K562 (cell line): ENCODE data around the gene MARS1. TPM values are rescaled to one million over a fixed set of nuclear protein-coding genes. Genes with fewer than 3 reads are reported as not detected.

Experiments
- CHD7 ChIP-seq: fragments of 200-600 bp; sonication (generic); IDR thresholded peaks from one replicate; pipeline ENCODE4 v1.6.1; 2012; ENCODE audit warnings: mild to moderate bottlenecking, low read depth, low read length, inconsistent platforms
- CXXC5 ChIP-seq: fragments of 250-450 bp; sonication (Bioruptor Pico); IDR thresholded peaks from 2 replicates; pipeline ENCODE4 v1.8.0; 2022; ENCODE audit warnings: inconsistent platforms, mild to moderate bottlenecking, moderate library complexity
- HMG20A ChIP-seq: fragments of 450-650 bp; formaldehyde crosslinking; conservative IDR thresholded peaks from 2 replicates; pipeline ENCODE4 v1.4.0; 2020; ENCODE audit warnings: mild to moderate bottlenecking, mixed read lengths
- MED1 ChIP-seq: sonication (generic); formaldehyde crosslinking; IDR thresholded peaks from 2 replicates; pipeline ENCODE4 v1.8.1; 2023; ENCODE audit warnings: missing genetic modification reagents, borderline replicate concordance
- MEF2A ChIP-seq: IDR thresholded peaks from 2 replicates; pipeline ENCODE4 v1.6.1; 2011; ENCODE audit warnings: low read depth, mild to moderate bottlenecking, low read length, moderate library complexity; ENCODE audit not compliant: control insufficient read depth
- SRSF1 ChIP-seq: fragments of 200-400 bp; formaldehyde crosslinking; IDR thresholded peaks from 2 replicates; pipeline ENCODE4 v1.6.1; 2017; ENCODE audit warnings: mild to moderate bottlenecking, low read depth, low read length, moderate library complexity
- ZNF140 ChIP-seq: fragments of 250-450 bp; sonication (Bioruptor Pico); IDR thresholded peaks from 2 replicates; pipeline ENCODE4 v1.8.0; 2021; ENCODE audit warnings: moderate library complexity, mild to moderate bottlenecking, inconsistent platforms
- ZNF57 ChIP-seq: fragments of 450-650 bp; formaldehyde crosslinking; IDR thresholded peaks from 2 replicates; pipeline ENCODE4 v1.4.0; 2020; ENCODE audit warnings: mild to moderate bottlenecking, moderate library complexity
- ZNF586 ChIP-seq: fragments of 450-650 bp; formaldehyde crosslinking; conservative IDR thresholded peaks from 2 replicates; pipeline ENCODE4 v1.4.0; 2020; ENCODE audit warnings: mild to moderate bottlenecking, moderate library complexity
- ZNF699 ChIP-seq: fragments of 250-450 bp; sonication (Bioruptor Pico); IDR thresholded peaks from 2 replicates; pipeline ENCODE4 v1.8.0; 2021; ENCODE audit warnings: mild to moderate bottlenecking, moderate library complexity; ENCODE audit not compliant: insufficient replicate concordance
- polyA plus RNA-seq, 8 experiments: library from polyadenylated mRNA; depleted of rRNA in 4 of 8; stranded (reverse) in 5 of 8; unstranded in 3 of 8; fragments of >200 nt; fragmentation: Nextera tagmentation in 2 of 8; fragmentation: Illumina TruSeq in 1 of 8; extraction: Ambion mirVana in 2 of 8; extraction: Trizol in 1 of 8; gene quantifications; 2 replicates each; pipeline versions ENCODE4 v1.2.1 to v1.2.3, GENCODE V29; 2011 to 2014; ENCODE audit warnings: inconsistent platforms in 1 of 8, missing spikeins in 1 of 8
- total RNA-seq, 7 experiments: library from RNA; depleted of rRNA in 6 of 7; stranded (reverse); fragments of >200 nt in 6 of 7; fragmentation: Illumina TruSeq in 2 of 7; extraction: Trizol in 2 of 7; gene quantifications; 2 replicates each; pipeline versions ENCODE4 v1.2.1 to v1.2.3, GENCODE V29; 2011 to 2021; ENCODE audit warnings: low replicate concordance in 1 of 7
- TF ChIP-seq, protein P1 (sequence below): sonication (generic); formaldehyde crosslinking; IDR thresholded peaks from 2 replicates; pipeline ENCODE4 v1.8.1; 2022; ENCODE audit warnings: missing genetic modification reagents
- TF ChIP-seq, protein P2 (sequence below): sonication (generic); formaldehyde crosslinking; IDR thresholded peaks from 2 replicates; pipeline ENCODE4 v1.8.0; 2022; ENCODE audit warnings: missing genetic modification reagents, mild to moderate bottlenecking, borderline replicate concordance

Gene MARS1
- total and polyA plus RNA-seq, 9 of the 15 experiments (the other 6 are each of a cell fraction or from before 2014, with no cell fraction given): 117 to 382 (median 220) TPM

DNA sequence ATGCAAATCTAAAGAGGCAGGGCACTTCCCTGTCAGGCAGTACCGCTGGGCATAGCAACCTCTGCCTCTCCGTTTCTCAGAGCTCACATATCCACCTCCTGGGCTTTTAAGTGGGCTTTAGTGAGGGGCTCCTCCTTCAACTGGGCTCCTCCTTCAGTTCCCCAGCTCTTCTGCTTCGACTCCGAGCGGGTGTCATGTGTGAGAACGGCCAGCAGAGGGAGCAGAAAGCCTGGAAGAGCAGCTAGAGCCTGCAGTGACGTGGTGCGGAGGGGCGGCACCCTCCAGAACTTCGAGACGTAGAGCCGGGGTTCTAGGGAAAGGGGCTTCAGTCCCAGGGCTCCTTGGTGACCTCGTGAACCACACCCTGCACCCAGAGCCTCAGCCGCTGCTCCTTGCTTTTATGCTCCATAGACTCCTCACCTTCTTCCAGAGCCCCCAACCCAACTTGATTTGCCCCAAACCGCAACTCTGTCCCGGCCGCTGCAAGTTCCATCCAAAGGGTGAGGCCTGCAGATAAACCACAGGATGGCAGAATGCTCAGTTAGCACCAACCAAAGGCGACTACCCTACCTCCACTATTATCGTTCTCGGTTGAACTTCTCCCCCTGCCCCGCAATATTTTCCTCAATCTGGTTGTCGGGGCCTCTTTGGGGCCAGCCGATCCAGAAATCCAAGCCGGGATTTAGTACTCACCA lies 28.7 kb upstream of the MARS1 start (continued):
- no peak for TF ChIP-seq ZNF586 (CRISPR knock-in tag)
- TF ChIP-seq ZNF699 (CRISPR knock-in tag): no peak
- TF ChIP-seq MEF2A: no peak
- TF ChIP-seq MED1 (CRISPR knock-in tag): no peak
- no peak; the same call in 1 of the 2 replicates for TF ChIP-seq CXXC5 (CRISPR knock-in tag)
- TF ChIP-seq SRSF1: no peak
- TF ChIP-seq ZNF57: no peak
- TF ChIP-seq, protein P1, sequence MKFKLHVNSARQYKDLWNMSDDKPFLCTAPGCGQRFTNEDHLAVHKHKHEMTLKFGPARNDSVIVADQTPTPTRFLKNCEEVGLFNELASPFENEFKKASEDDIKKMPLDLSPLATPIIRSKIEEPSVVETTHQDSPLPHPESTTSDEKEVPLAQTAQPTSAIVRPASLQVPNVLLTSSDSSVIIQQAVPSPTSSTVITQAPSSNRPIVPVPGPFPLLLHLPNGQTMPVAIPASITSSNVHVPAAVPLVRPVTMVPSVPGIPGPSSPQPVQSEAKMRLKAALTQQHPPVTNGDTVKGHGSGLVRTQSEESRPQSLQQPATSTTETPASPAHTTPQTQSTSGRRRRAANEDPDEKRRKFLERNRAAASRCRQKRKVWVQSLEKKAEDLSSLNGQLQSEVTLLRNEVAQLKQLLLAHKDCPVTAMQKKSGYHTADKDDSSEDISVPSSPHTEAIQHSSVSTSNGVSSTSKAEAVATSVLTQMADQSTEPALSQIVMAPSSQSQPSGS: no peak
- no peak for TF ChIP-seq HMG20A (CRISPR knock-in tag)
- TF ChIP-seq, protein P2, sequence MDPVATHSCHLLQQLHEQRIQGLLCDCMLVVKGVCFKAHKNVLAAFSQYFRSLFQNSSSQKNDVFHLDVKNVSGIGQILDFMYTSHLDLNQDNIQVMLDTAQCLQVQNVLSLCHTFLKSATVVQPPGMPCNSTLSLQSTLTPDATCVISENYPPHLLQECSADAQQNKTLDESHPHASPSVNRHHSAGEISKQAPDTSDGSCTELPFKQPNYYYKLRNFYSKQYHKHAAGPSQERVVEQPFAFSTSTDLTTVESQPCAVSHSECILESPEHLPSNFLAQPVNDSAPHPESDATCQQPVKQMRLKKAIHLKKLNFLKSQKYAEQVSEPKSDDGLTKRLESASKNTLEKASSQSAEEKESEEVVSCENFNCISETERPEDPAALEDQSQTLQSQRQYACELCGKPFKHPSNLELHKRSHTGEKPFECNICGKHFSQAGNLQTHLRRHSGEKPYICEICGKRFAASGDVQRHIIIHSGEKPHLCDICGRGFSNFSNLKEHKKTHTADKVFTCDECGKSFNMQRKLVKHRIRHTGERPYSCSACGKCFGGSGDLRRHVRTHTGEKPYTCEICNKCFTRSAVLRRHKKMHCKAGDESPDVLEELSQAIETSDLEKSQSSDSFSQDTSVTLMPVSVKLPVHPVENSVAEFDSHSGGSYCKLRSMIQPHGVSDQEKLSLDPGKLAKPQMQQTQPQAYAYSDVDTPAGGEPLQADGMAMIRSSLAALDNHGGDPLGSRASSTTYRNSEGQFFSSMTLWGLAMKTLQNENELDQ (CRISPR knock-in tag): no peak
- no peak for TF ChIP-seq ZNF140 (CRISPR knock-in tag)
- no peak for TF ChIP-seq CHD7
